B cell (primary cell): Measurements from ENCODE around the gene DIPK1A.

Experiments used
- CTCF ChIP-seq: fragments of 200-600 bp; IDR thresholded peaks from one replicate; pipeline ENCODE4 v1.8.0; 2022; ENCODE audit warnings: antibody characterized with exemption, mild to moderate bottlenecking
- EZH2 ChIP-seq: IDR thresholded peaks from 2 replicates; pipeline ENCODE4 v1.6.1; 2012; ENCODE audit warnings: borderline replicate concordance, low read depth, mild to moderate bottlenecking, moderate library complexity, low read length; ENCODE audit not compliant: insufficient read depth, poor library complexity, severe bottlenecking

DNA sequence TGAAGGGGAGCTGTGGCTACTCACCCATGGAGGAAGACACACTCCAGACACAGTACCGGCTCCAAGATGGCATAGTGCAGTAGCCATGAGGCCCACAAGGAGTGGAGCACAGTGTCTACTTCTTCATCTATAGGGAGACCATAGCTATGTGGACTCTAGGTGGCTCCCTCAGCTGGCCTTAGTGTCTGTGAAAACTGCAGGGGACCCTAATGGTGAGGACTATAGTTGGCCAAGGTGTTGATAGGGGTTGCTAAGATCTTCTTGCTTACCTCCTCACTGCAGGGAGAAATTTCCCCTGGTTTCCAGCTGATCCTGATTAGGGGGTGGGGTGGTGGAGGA lies 58.9 kb downstream of the DIPK1A start:
- TF ChIP-seq CTCF, result no peak
- no peak for TF ChIP-seq EZH2
